Large intestine (tissue), 12 donors: ENCODE results near the gene IMPDH2. TPM values are rescaled to one million over a fixed set of nuclear protein-coding genes. Genes with fewer than 3 reads are reported as not detected.

Experiments
- DNase-seq, 2 donors: peaks; one replicate each; pipeline versions ENCODE4 v3.0.0 to v3.0.0-alpha.2; 2013
- H3K27ac ChIP-seq: one replicate; pipeline ENCODE4 v1.5.1; 2013; ENCODE audit warnings: low read length
- H3K27me3 ChIP-seq: 2 replicates; pipeline ENCODE4 v1.6.1; 2013; ENCODE audit warnings: low read length; ENCODE audit not compliant: control insufficient read depth, insufficient read depth
- H3K36me3 ChIP-seq: 2 replicates; pipeline ENCODE4 v1.6.1; 2013; ENCODE audit warnings: low read length; ENCODE audit not compliant: control insufficient read depth, insufficient read depth
- H3K4me1 ChIP-seq: one replicate; pipeline ENCODE4 v1.6.1; 2013; ENCODE audit warnings: low read length; ENCODE audit not compliant: control insufficient read depth, insufficient read depth
- H3K4me3 ChIP-seq: one replicate; pipeline ENCODE4 v1.5.1; 2013; ENCODE audit warnings: low read length
- H3K9me3 ChIP-seq: one replicate; pipeline ENCODE4 v1.6.1; 2013; ENCODE audit warnings: mild to moderate bottlenecking, low read depth, low read length, moderate library complexity; ENCODE audit not compliant: control insufficient read depth
- WGBS: methylation state at CpG from one replicate; pipeline ENCODE4 v1.1.5; 2013; ENCODE audit warnings: low lambda C conversion rate; ENCODE audit not compliant: insufficient coverage; 5-methylcytosine and 5-hydroxymethylcytosine counted together
- long read RNA-seq, 11 donors: transcript quantifications; one replicate each; lab custom pipeline, GENCODE V29; 2026
- polyA plus RNA-seq: library from polyadenylated mRNA; unstranded; fragments of 120-200 nt; gene quantifications from one replicate; pipeline ENCODE4 v1.2.1, GENCODE V29; 2013

IMPDH2 gene
- polyA plus RNA-seq, result 261 TPM
- long read RNA-seq, donor 1, transcript IMPDH2-201 (14 exons, 1,643 nt), result major isoform, 34 of 37 reads
- long read RNA-seq, donor 1, partial matches to known transcripts, result 0 of 37 reads
- long read RNA-seq, donor 1, other reads (novel, unspliced or antisense), result 0 of 37 reads
- long read RNA-seq, donor 2, transcript IMPDH2-201 (14 exons, 1,643 nt), result major isoform, 94 of 182 reads
- long read RNA-seq, donor 2, transcript IMPDH2-205 (2 exons, 420 nt), result minor isoform, 10 of 182 reads
- long read RNA-seq, donor 2, partial matches to known transcripts, result 67 of 182 reads
- long read RNA-seq, donor 2, other reads (novel, unspliced or antisense), result 6 of 182 reads
- long read RNA-seq, donor 3, result 0 reads
- long read RNA-seq, donor 4, transcript IMPDH2-201 (14 exons, 1,643 nt), result major isoform, 11 of 14 reads
- long read RNA-seq, donor 4, partial matches to known transcripts, result 0 of 14 reads
- long read RNA-seq, donor 4, other reads (novel, unspliced or antisense), result 0 of 14 reads
- long read RNA-seq, donor 5, transcript IMPDH2-201 (14 exons, 1,643 nt), result major isoform, 44 of 60 reads
- long read RNA-seq, donor 5, partial matches to known transcripts, result 16 of 60 reads
- long read RNA-seq, donor 5, other reads (novel, unspliced or antisense), result 0 of 60 reads
- long read RNA-seq, donor 6, transcript IMPDH2-201 (14 exons, 1,643 nt), result major isoform, 55 of 119 reads
- long read RNA-seq, donor 6, transcript IMPDH2-205 (2 exons, 420 nt), result minor isoform, 8 of 119 reads
- long read RNA-seq, donor 6, partial matches to known transcripts, result 52 of 119 reads
- long read RNA-seq, donor 6, other reads (novel, unspliced or antisense), result 0 of 119 reads
- long read RNA-seq, donor 7, transcript IMPDH2-201 (14 exons, 1,643 nt), result major isoform, 20 of 29 reads
- long read RNA-seq, donor 7, partial matches to known transcripts, result 5 of 29 reads
- long read RNA-seq, donor 7, other reads (novel, unspliced or antisense), result 0 of 29 reads
- long read RNA-seq, donor 8, transcript IMPDH2-201 (14 exons, 1,643 nt), result major isoform, 70 of 153 reads
- long read RNA-seq, donor 8, transcript IMPDH2-205 (2 exons, 420 nt), result minor isoform, 10 of 153 reads
- long read RNA-seq, donor 8, partial matches to known transcripts, result 67 of 153 reads
- long read RNA-seq, donor 8, other reads (novel, unspliced or antisense), result 0 of 153 reads
- long read RNA-seq, donor 9, transcript IMPDH2-205 (2 exons, 420 nt), result minor isoform, 5 of 94 reads
- long read RNA-seq, donor 9, transcript IMPDH2-201 (14 exons, 1,643 nt), result major isoform, 54 of 94 reads
- long read RNA-seq, donor 9, partial matches to known transcripts, result 30 of 94 reads
- long read RNA-seq, donor 9, other reads (novel, unspliced or antisense), result 0 of 94 reads
- long read RNA-seq, donor 10, transcript IMPDH2-201 (14 exons, 1,643 nt), result major isoform, 88 of 154 reads
- long read RNA-seq, donor 10, transcript IMPDH2-205 (2 exons, 420 nt), result minor isoform, 6 of 154 reads
- long read RNA-seq, donor 10, partial matches to known transcripts, result 60 of 154 reads
- long read RNA-seq, donor 10, other reads (novel, unspliced or antisense), result 0 of 154 reads
- long read RNA-seq, donor 11, transcript IMPDH2-201 (14 exons, 1,643 nt), result major isoform, 55 of 90 reads
- long read RNA-seq, donor 11, partial matches to known transcripts, result 31 of 90 reads
- long read RNA-seq, donor 11, other reads (novel, unspliced or antisense), result 0 of 90 reads

DNA sequence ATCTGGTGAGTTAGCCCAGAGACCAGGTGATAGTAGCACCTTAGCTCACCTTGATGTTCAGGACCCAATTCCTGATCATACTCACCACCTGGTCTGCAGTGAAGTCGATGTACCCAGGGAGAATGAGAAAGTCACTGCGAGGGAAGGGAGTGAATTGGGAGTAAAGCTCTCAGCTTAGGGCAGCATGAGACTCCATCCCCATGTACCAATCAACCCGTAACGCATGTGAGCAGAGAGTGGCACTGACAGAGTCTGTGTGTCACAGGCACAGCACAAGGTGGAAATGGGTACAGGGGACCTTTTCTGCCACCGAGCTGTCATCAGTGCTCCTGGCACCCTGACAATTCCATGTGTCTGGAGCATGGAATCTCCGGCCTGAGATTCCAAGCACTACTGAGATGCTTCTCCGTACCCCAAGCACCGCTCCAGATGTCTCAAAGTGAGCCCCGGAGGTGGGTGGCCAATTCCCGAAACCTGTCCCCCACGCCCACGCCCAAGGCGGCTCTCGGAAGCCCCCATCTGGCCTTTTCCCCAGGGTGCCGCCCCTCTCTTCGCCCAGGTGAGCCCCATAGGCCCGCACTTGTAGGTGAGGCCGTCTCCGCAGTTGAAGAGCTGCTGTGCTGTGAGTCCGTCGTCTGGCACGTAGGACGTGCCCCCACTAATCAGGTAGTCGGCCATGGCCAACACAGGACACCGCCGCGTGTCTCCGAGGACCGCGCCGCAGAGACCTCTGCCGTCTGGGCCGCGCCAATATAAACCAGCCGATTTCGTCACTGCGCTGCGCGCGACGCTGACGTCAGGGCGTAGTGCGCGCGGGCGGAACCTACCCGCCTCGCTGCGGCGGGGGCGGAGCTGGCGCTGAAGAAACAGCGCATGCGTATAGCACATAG, at the start of gene IMPDH2:
Gene IMPDH2, minus strand, starts transcription at position 726 of the 890 bp plus-strand sequence. Its CDS starts 48 bp downstream, at position 678.
- Histone ChIP-seq H3K9me3 (no peaks in the 10 kb centered on the region), H3K4me1 (peaks cover 13% of the 10 kb centered on the region), H3K36me3 (peaks cover 75% of the 10 kb centered on the region), H3K27me3 (no peaks in the 10 kb centered on the region), H3K4me3 (peak within 1 kb of the TSS; percentile 89), H3K27ac (peak within 1 kb of the TSS; percentile 72)
- peak; percentile 97 for DNase-seq
- no CpG with 5 or more reads among the region's 55 CpGs for WGBS

GRCh38 chr3:49076646-49077045, 47.4 kb upstream of the IMPDH2 start:
- DNase-seq, result no peak
- Histone ChIP-seq H3K36me3 (peaks cover 54% of the 10 kb centered on the region), H3K27ac (no peak overlapping the region), H3K9me3 (no peaks in the 10 kb centered on the region), H3K4me1 (no peaks in the 10 kb centered on the region), H3K4me3 (no peak overlapping the region), H3K27me3 (no peaks in the 10 kb centered on the region)
- no CpG with 5 or more reads among the region's 4 CpGs for WGBS

- Histone ChIP-seq H3K27ac (no peak overlapping the region), H3K9me3 (no peaks in the 10 kb centered on the region), H3K36me3 (peaks cover 60% of the 10 kb centered on the region), H3K4me1 (no peaks in the 10 kb centered on the region), H3K4me3 (no peak overlapping the region), H3K27me3 (no peaks in the 10 kb centered on the region)
- DNase-seq, result no peak
- no CpG with 5 or more reads among the region's 13 CpGs for WGBS
Measured at GRCh38 chr3:49076116-49076515, 46.9 kb upstream of the IMPDH2 start.

- Histone ChIP-seq H3K27ac (no peak overlapping the region), H3K4me1 (no peaks in the 10 kb centered on the region), H3K36me3 (peaks cover 55% of the 10 kb centered on the region), H3K27me3 (no peaks in the 10 kb centered on the region), H3K4me3 (no peak overlapping the region), H3K9me3 (no peaks in the 10 kb centered on the region)
- no CpG with 5 or more reads among the region's 7 CpGs for WGBS
- no peak for DNase-seq
Measured at GRCh38 chr3:49058011-49058410, 28.8 kb upstream of the IMPDH2 start.

DNA sequence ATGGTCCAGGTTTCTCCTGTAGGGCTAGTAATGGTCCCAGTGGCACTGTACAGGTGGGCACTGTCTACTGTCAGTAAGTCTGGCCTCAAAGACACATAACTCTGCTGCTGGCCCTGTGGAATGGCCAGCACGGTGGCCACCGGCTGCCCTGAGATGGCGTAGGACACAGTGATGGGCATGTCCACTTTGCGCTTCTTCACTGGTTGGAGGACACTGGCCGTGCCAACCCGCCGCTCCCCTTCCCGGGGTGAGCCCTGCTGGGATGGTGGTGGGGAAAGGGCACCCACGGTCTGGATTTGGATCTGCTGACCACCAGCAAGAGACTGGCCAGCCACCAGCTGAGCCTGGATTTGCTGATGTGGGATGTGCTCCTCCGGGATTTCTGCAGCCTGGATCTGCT, 28.1 kb upstream of the IMPDH2 start:
- Histone ChIP-seq H3K9me3 (no peaks in the 10 kb centered on the region), H3K4me3 (no peak overlapping the region), H3K36me3 (peaks cover 58% of the 10 kb centered on the region), H3K27me3 (no peaks in the 10 kb centered on the region), H3K27ac (no peak overlapping the region), H3K4me1 (no peaks in the 10 kb centered on the region)
- no peak for DNase-seq
- WGBS, result no CpG with 5 or more reads among the region's 10 CpGs

DNA sequence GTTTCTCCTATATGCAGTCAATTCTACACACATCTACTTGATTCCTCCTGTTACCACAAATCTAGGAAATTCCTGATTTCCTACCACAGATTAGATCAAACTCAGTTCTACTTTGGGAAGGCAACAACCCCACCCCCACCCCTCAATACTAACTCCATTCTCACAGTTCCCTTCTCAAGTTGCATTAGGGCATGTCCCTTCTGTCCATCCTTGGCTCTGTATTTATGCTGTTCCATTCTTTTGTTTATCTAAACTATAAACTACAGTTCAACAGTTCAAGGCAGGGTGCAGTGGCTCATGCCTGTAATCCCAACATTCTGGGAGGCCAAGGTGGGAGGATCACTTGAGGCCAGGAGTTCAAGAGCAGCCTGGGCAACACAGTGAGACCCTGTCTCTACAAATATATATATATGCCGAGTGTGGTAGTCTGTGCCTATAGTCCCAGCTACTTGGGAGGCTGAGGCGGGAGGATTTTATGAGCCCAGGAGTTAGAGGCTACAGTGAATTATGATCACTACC, 25.2 kb upstream of the IMPDH2 start:
- no peaks in the 10 kb centered on the region for H3K9me3 ChIP-seq
- H3K36me3 ChIP-seq, result peaks cover 67% of the 10 kb centered on the region
- no peak for DNase-seq
- WGBS, result no CpG with 5 or more reads among the region's 2 CpGs
- H3K4me1 ChIP-seq, result no peaks in the 10 kb centered on the region
- H3K27ac ChIP-seq, result no peak overlapping the region
- H3K27me3 ChIP-seq, result no peaks in the 10 kb centered on the region
- H3K4me3 ChIP-seq, result no peak overlapping the region

- no peaks in the 10 kb centered on the region for H3K27me3 ChIP-seq
- peaks cover 67% of the 10 kb centered on the region for H3K36me3 ChIP-seq
- 60% methylated on average over 1 of the region's 1 CpG for WGBS
Measured at GRCh38 chr3:49053543-49053942, 24.3 kb upstream of the IMPDH2 start.

DNA sequence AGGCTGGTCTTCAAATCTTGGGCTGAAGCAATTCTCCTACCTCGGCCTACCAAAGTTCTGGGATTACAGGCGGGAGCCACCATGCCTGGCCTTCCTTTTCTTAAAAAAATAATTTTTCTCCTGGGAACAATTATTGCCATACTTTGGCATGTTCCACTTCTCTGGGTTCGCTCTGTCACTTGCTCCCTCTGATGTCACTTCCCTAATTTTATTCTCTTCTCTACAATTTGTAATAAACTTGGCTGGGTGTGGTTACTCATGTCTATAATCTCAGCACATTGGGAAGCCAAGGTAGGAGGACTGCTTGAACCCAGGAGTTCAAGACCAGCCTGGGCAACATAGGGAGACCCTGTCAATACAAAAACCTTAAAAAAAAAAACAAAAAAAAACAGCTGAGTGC, 6.1 kb upstream of the IMPDH2 start:
- DNase-seq, result no peak
- H3K4me1 ChIP-seq, result no peaks in the 10 kb centered on the region
- peaks cover 68% of the 10 kb centered on the region for H3K36me3 ChIP-seq
- no peaks in the 10 kb centered on the region for H3K9me3 ChIP-seq
- no peaks in the 10 kb centered on the region for H3K27me3 ChIP-seq
- H3K4me3 ChIP-seq, result no peak overlapping the region
- 88% methylated on average over 1 of the region's 3 CpGs for WGBS
- H3K27ac ChIP-seq, result no peak overlapping the region

More at GRCh38 chr3:49053543-49053942, 24.3 kb upstream of the IMPDH2 start:
- Histone ChIP-seq H3K4me1 (no peaks in the 10 kb centered on the region), H3K27ac (no peak overlapping the region), H3K4me3 (no peak overlapping the region), H3K9me3 (no peaks in the 10 kb centered on the region)
- no peak for DNase-seq

DNA sequence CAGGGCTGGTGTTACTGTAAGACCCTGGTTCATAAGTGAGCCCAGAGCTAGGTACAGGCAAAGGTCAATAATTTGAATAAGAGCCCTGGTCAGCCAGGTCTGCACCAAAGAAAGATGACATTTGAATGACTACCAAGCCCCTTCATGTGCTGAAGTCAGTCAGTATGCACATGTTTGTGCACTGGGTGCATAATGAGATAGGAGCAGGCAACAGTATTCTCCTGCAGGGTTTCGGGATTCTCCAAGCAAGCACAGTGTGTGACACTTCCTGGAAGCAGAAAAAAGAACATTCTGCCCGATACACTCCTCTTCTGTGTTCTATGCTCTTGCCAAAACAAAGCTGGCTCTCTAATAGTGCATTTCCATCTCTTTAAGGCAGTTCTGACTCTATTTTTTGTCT, 5.5 kb upstream of the IMPDH2 start:
- Histone ChIP-seq H3K4me1 (no peaks in the 10 kb centered on the region), H3K36me3 (peaks cover 70% of the 10 kb centered on the region), H3K27ac (no peak overlapping the region), H3K9me3 (no peaks in the 10 kb centered on the region), H3K4me3 (no peak overlapping the region), H3K27me3 (no peaks in the 10 kb centered on the region)
- no CpG with 5 or more reads among the region's 2 CpGs for WGBS
- DNase-seq, result no peak
